A549 treated with CORT108297 at 1 μM for 4 hours (cell line): ENCODE measurements around the gene F8. TPM values are rescaled to one million over a fixed set of nuclear protein-coding genes. Genes with fewer than 3 reads are reported as not detected.

Experiments used
- total RNA-seq: library from RNA; stranded (reverse); fragments of 200-300 nt; extraction: Qiagen RNA extraction; gene quantifications from 5 replicates; pipeline ENCODE4 v1.2.3, GENCODE V29; 2022

The F8 gene
- 3.6 to 4.7 TPM (median 4.3 TPM) in 5 replicates for total RNA-seq

GRCh38 chrX:155022585-155022984, at the start of gene F8:
Gene F8, minus strand, starts transcription at chrX:155022723. Its CDS starts 171 bp downstream, at chrX:155022552.

DNA sequence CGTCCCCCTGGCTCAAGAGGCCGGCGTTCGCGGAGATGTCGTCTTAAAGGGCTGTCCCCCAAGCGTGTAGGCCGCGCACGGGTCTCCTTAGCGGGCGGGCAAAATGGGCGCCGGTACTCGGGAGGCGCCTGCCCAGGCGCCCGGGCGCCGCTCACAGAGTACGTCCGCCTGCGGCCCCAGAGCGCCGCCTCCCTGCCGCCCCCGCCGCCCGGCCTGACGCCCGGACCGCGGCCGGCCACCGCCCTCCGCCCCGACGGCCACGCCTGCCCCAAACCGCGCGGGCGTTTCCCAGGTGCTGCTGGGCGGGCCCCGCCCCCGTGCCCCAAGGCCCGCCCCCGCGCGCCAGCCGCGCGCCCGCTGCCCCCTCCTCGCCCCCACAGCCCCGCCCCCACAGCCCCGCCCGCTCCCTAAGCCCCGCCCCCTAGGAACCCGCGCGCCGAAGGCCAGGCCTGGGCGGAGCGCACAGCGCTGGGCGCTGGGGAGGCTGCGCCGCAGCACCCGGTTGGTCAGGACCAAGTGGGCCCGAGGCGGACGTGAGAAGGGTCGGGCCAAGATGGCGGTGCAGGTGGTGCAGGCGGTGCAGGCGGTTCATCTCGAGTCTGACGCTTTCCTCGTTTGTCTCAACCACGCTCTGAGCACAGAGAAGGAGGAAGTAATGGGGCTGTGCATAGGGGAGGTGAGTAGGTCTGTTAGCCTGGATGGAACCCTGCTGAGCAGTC, 48.6 kb upstream of the F8 start, which contains the start of the genes BRCC3, CMC4 and MTCP1:
TSS of gene BRCC3 (plus strand) at position 534 of the 719 bp plus-strand sequence. CDS start at position 554, 20 bp downstream.
TSS of gene CMC4 (minus strand) at position 162 of the 719 bp plus-strand sequence. CDS start 7,113 bp downstream, outside the sequence.
TSS of gene MTCP1 (minus strand) at position 162 of the 719 bp plus-strand sequence. CDS start 5,126 bp downstream, outside the sequence.

GRCh38 chrX:155026727-155027508, 4.4 kb upstream of the F8 start, which contains the start of gene FUNDC2:
Gene FUNDC2, plus strand, starts transcription at chrX:155026844. Its CDS starts 95 bp downstream, at chrX:155026939.

GRCh38 chrX:154886069-154886788, 136.3 kb downstream of the F8 start, which contains the start of gene F8A1:
Gene F8A1, plus strand, starts transcription at chrX:154886355. Its CDS starts 20 bp downstream, at chrX:154886375.

GRCh38 chrX:154834562-154834961, 188.0 kb downstream of the F8 start, which contains the start of gene SMIM9:
Gene SMIM9, minus strand, starts transcription at chrX:154834662. Its CDS starts 3,806 bp downstream, at chrX:154830856.

GRCh38 chrX:154804957-154805695, 217.4 kb downstream of the F8 start, which contains the start of gene MPP1:
Gene MPP1, minus strand, starts transcription at chrX:154805485. Its CDS starts 112 bp downstream, at chrX:154805373.

Other genes starting within 250 kb of the F8 start
- 16.7 to 17.9 TPM (median 17.5 TPM) in 5 replicates for gene MPP1, start 217.2 kb downstream of the F8 start, total RNA-seq
- gene SMIM9, start 188.1 kb downstream of the F8 start, total RNA-seq, result not detected in 5 replicates
- 55.5 to 100 TPM (median 93.0 TPM) in 5 replicates for gene F8A1, start 136.4 kb downstream of the F8 start, total RNA-seq
- 94.0 to 113 TPM (median 109 TPM) in 5 replicates for gene FUNDC2, start 4.1 kb upstream of the F8 start, total RNA-seq
- gene CMC4, start 48.4 kb upstream of the F8 start, total RNA-seq, result 14.7 to 18.7 TPM (median 16.1 TPM) in 5 replicates
- gene MTCP1, start 48.4 kb upstream of the F8 start, total RNA-seq, result 15.5 to 23.6 TPM (median 18.1 TPM) in 5 replicates
- gene BRCC3, start 48.8 kb upstream of the F8 start, total RNA-seq, result 21.0 to 30.6 TPM (median 25.9 TPM) in 5 replicates
- 49.8 to 71.0 TPM (median 51.6 TPM) in 5 replicates for gene VBP1, start 193.7 kb upstream of the F8 start, total RNA-seq
- gene RAB39B, start 241.8 kb upstream of the F8 start, total RNA-seq, result 0.60 to 1.2 TPM (median 0.76 TPM) in 5 replicates